ENCODE measurements around the gene EPHA3.

EPHA3 gene

GRCh38 chr3:89372456-89372855, 265.0 kb downstream of the EPHA3 start:
- no peak for DNase-seq

GRCh38 chr3:89373434-89373833, 266.0 kb downstream of the EPHA3 start:
- DNase-seq = no peak

GRCh38 chr3:89375451-89375850, 268.0 kb downstream of the EPHA3 start:
- DNase-seq = no peak

GRCh38 chr3:89380016-89380415, 272.6 kb downstream of the EPHA3 start:
- DNase-seq = no peak

GRCh38 chr3:89392991-89393390, 285.6 kb downstream of the EPHA3 start:
- no peak for DNase-seq

- DNase-seq = no peak
Measured at GRCh38 chr3:89395456-89395855, 288.0 kb downstream of the EPHA3 start.

- DNase-seq = no peak
Measured at GRCh38 chr3:89395996-89396395, 288.6 kb downstream of the EPHA3 start.

GRCh38 chr3:89402051-89402450, 294.6 kb downstream of the EPHA3 start:
- no peak for DNase-seq

- no peak for DNase-seq
Measured at GRCh38 chr3:89405176-89405575, 297.8 kb downstream of the EPHA3 start.

- no peak for DNase-seq
Measured at GRCh38 chr3:89405593-89405992, 298.2 kb downstream of the EPHA3 start.

GRCh38 chr3:89411201-89411600, 303.8 kb downstream of the EPHA3 start:
- no peak for DNase-seq

- DNase-seq = no peak
Measured at GRCh38 chr3:89414270-89414669, 306.8 kb downstream of the EPHA3 start.

- no peak for DNase-seq
Measured at GRCh38 chr3:89419647-89420241, 312.3 kb downstream of the EPHA3 start.

- no peak for DNase-seq
Measured at GRCh38 chr3:89426060-89426459, 318.6 kb downstream of the EPHA3 start.

GRCh38 chr3:89434621-89435380, 327.4 kb downstream of the EPHA3 start:
- DNase-seq = no peak

GRCh38 chr3:89436846-89437245, 329.4 kb downstream of the EPHA3 start:
- no peak for DNase-seq

GRCh38 chr3:89440386-89440785, 333.0 kb downstream of the EPHA3 start:
- DNase-seq = no peak

GRCh38 chr3:89441141-89441540, 333.7 kb downstream of the EPHA3 start:
- DNase-seq = no peak

- DNase-seq = no peak
Measured at GRCh38 chr3:89446593-89446992, 339.2 kb downstream of the EPHA3 start.

- no peak for DNase-seq
Measured at GRCh38 chr3:89447243-89447642, 339.8 kb downstream of the EPHA3 start.

GRCh38 chr3:89449086-89449485, 341.7 kb downstream of the EPHA3 start:
- DNase-seq = no peak

GRCh38 chr3:89452066-89452465, 344.6 kb downstream of the EPHA3 start:
- DNase-seq = no peak

- no peak for DNase-seq
Measured at GRCh38 chr3:89455240-89455639, 347.8 kb downstream of the EPHA3 start.

- DNase-seq = no peak
Measured at GRCh38 chr3:89467898-89468363, 360.5 kb downstream of the EPHA3 start.

- DNase-seq = no peak
Measured at GRCh38 chr3:89472101-89472500, 364.7 kb downstream of the EPHA3 start.

All from inflammatory macrophage treated with lipopolysaccharide for 1 hour (primary cell).